HG03439 (cell line): ENCODE data around the gene CASP3.
"Not testable (repeated sequence)": the region's sequence is repeated elsewhere in the genome, so short reads cannot be mapped to it uniquely, and the experiment has no call there.

Experiments used
- ATAC-seq: cut with Tn5 transposase; IDR thresholded peaks from one replicate; pipeline ENCODE4 v1.9.1; 2021; ENCODE audit warnings: mild to moderate bottlenecking, moderate library complexity; ENCODE audit not compliant: unreplicated experiment

The CASP3 gene

GRCh38 chr4:184664445-184665210 is 15.4 kb upstream of the CASP3 start:
- ATAC-seq: no peak

- ATAC-seq: no peak
These were observed 13.0 kb upstream of the CASP3 start for GRCh38 chr4:184662236-184662635.

GRCh38 chr4:184660978-184661377 is 11.7 kb upstream of the CASP3 start:
- ATAC-seq: no peak

- not testable (repeated sequence) for ATAC-seq
These were observed 8.6 kb upstream of the CASP3 start for GRCh38 chr4:184657820-184658219.

- ATAC-seq: no peak
These were observed 7.9 kb upstream of the CASP3 start for GRCh38 chr4:184657144-184657543.

- no peak for ATAC-seq
These were observed 6.9 kb upstream of the CASP3 start for GRCh38 chr4:184655889-184656869.

- ATAC-seq: no peak
These were observed 4.4 kb upstream of the CASP3 start for GRCh38 chr4:184653650-184654049.

GRCh38 chr4:184652681-184653080 is 3.4 kb upstream of the CASP3 start:
- ATAC-seq: not testable (repeated sequence)

- no peak for ATAC-seq
These were observed 2.7 kb upstream of the CASP3 start for GRCh38 chr4:184651899-184652298.

GRCh38 chr4:184649971-184650855 is 966 bp upstream of the CASP3 start:
- peak; percentile 7 for ATAC-seq

- ATAC-seq: peak; percentile 25
These were observed 778 bp downstream of the CASP3 start for GRCh38 chr4:184648313-184649025.

- no peak for ATAC-seq
These were observed 1.3 kb downstream of the CASP3 start for GRCh38 chr4:184648054-184648312.

- no peak for ATAC-seq
These were observed 1.8 kb downstream of the CASP3 start for GRCh38 chr4:184647266-184648053.

- no peak for ATAC-seq
These were observed 3.2 kb downstream of the CASP3 start for GRCh38 chr4:184645904-184646610.

GRCh38 chr4:184644553-184645307 is 4.5 kb downstream of the CASP3 start:
- no peak for ATAC-seq

- ATAC-seq: no peak
These were observed 5.5 kb downstream of the CASP3 start for GRCh38 chr4:184643731-184644130.

GRCh38 chr4:184641451-184641850 is 7.8 kb downstream of the CASP3 start:
- no peak for ATAC-seq

GRCh38 chr4:184641022-184641421 is 8.2 kb downstream of the CASP3 start:
- ATAC-seq: no peak
